Ascending aorta (tissue), 2 donors: Measurements from ENCODE around the gene OR2M4. TPM values are rescaled to one million over a fixed set of nuclear protein-coding genes. Genes with fewer than 3 reads are reported as not detected.
"Not testable (repeated sequence)": the region's sequence is repeated elsewhere in the genome, so short reads cannot be mapped to it uniquely, and the experiment has no call there.

Experiments used
- DNase-seq, 2 donors: peaks; one replicate each; pipeline ENCODE4 v3.0.0-alpha.2; 2019; ENCODE audit warnings: low spot score in 2 of 2
- H3K27ac ChIP-seq, 2 donors: fragments of 200-600 bp; sonication (generic); one replicate each; pipeline ENCODE4 v1.5.1; 2016 to 2017; ENCODE audit warnings: mild to moderate bottlenecking in 1 of 2
- H3K27me3 ChIP-seq: fragments of 200-600 bp; sonication (generic); one replicate; pipeline ENCODE4 v1.5.1; 2017
- H3K36me3 ChIP-seq, 2 donors: fragments of 200-600 bp; sonication (generic); one replicate each; pipeline ENCODE4 v1.5.1; 2016
- H3K4me1 ChIP-seq, 2 donors: fragments of 200-600 bp; sonication (generic); one replicate each; pipeline ENCODE4 v1.5.1; 2016 to 2017; ENCODE audit warnings: mild to moderate bottlenecking in 1 of 2
- H3K4me3 ChIP-seq, 2 donors: fragments of 200-600 bp; sonication (generic); one replicate each; pipeline ENCODE4 v1.5.1; 2016 to 2017; ENCODE audit warnings: mild to moderate bottlenecking in 1 of 2
- H3K9me3 ChIP-seq, 2 donors: fragments of 200-600 bp; sonication (generic); one replicate each; pipeline ENCODE4 v1.5.1; 2016
- intact Hi-C: fragments of 100-400 bp; cut with DNase I; formaldehyde crosslinking; loops from one replicate; pipeline ENCODE4 v1.15.1; 2023
- total RNA-seq: library from RNA; depleted of rRNA; stranded (reverse); fragments of >200 nt; gene quantifications from one replicate; pipeline ENCODE4 v1.1.0, GENCODE V29; 2016
- TF ChIP-seq, protein P1 (sequence below), 3 experiments: fragments of 200-600 bp in 2 of 3; fragments of 450-650 bp in 1 of 3; sonication (generic) in 2 of 3; IDR thresholded peaks; one replicate each; pipeline ENCODE4 v1.5.1; 2016 to 2019; ENCODE audit warnings: antibody characterized with exemption in 3 of 3, mild to moderate bottlenecking in 1 of 3, moderate library complexity in 1 of 3

OR2M4 gene
- total RNA-seq, 1 donor from 2014 or later = not detected

DNA sequence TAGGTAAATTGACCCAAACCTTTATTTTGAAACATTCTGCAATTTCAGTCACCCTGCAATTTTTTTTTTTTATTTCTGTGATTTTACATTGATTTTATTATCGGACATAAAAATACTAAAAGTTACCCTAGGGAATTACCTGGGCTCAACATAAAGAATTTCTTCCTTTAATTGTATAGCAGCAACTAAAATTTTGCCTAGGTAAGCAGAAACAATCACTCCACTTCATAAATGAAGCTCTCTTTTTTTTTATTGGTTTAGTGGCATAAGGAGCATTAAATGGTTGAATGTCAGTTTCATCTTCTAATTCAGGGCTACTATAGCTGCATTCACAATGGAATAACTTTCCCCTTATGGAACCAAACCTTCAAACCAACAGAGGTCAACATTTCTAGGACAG, 15.3 kb upstream of the OR2M4 start:
- Histone ChIP-seq H3K27me3 (no peaks in the 10 kb centered on the region), H3K36me3 (no peaks in the 10 kb centered on the region)
- no peak for DNase-seq

GRCh38 chr1:248225537-248225936, 5.7 kb upstream of the OR2M4 start:
- Histone ChIP-seq H3K27ac (no peak overlapping the region), H3K4me1 (no peaks in the 10 kb centered on the region), H3K27me3 (no peaks in the 10 kb centered on the region), H3K9me3 (no peaks in the 10 kb centered on the region), H3K4me3 (no peak overlapping the region), H3K36me3 (no peaks in the 10 kb centered on the region)
- DNase-seq = no peak
- TF ChIP-seq, protein P1, sequence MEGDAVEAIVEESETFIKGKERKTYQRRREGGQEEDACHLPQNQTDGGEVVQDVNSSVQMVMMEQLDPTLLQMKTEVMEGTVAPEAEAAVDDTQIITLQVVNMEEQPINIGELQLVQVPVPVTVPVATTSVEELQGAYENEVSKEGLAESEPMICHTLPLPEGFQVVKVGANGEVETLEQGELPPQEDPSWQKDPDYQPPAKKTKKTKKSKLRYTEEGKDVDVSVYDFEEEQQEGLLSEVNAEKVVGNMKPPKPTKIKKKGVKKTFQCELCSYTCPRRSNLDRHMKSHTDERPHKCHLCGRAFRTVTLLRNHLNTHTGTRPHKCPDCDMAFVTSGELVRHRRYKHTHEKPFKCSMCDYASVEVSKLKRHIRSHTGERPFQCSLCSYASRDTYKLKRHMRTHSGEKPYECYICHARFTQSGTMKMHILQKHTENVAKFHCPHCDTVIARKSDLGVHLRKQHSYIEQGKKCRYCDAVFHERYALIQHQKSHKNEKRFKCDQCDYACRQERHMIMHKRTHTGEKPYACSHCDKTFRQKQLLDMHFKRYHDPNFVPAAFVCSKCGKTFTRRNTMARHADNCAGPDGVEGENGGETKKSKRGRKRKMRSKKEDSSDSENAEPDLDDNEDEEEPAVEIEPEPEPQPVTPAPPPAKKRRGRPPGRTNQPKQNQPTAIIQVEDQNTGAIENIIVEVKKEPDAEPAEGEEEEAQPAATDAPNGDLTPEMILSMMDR (IDR thresholded peaks at IDR 0.05) = no peak
- intact Hi-C loops = no loop called here

More for the DNA sequence above, 15.3 kb upstream of the OR2M4 start:
- intact Hi-C loops = no loop called here
- H3K4me3 ChIP-seq = no peak overlapping the region
- no peaks in the 10 kb centered on the region for H3K4me1 ChIP-seq
- no peaks in the 10 kb centered on the region for H3K9me3 ChIP-seq
- TF ChIP-seq, protein P1 (IDR thresholded peaks at IDR 0.05) = no peak
- no peak overlapping the region for H3K27ac ChIP-seq

- DNase-seq = no peak
- TF ChIP-seq, protein P1 (IDR thresholded peaks at IDR 0.05) = no peak
- Histone ChIP-seq H3K27me3 (no peaks in the 10 kb centered on the region), H3K4me3 (no peak overlapping the region), H3K36me3 (no peaks in the 10 kb centered on the region), H3K9me3 (no peaks in the 10 kb centered on the region), H3K27ac (no peak overlapping the region), H3K4me1 (no peaks in the 10 kb centered on the region)
- intact Hi-C loops = no loop called here
These were observed 1.8 kb upstream of the OR2M4 start for GRCh38 chr1:248229360-248229908.

GRCh38 chr1:248239478-248239877, 8.3 kb downstream of the OR2M4 start:
- intact Hi-C loops = no loop called here
- Histone ChIP-seq H3K4me3 (no peak overlapping the region), H3K27ac (no peak overlapping the region), H3K36me3 (no peaks in the 10 kb centered on the region), H3K9me3 (no peaks in the 10 kb centered on the region), H3K27me3 (no peaks in the 10 kb centered on the region), H3K4me1 (no peaks in the 10 kb centered on the region)
- TF ChIP-seq, protein P1 (IDR thresholded peaks at IDR 0.05) = no peak
- no peak for DNase-seq

GRCh38 chr1:248243204-248243603, 12.0 kb downstream of the OR2M4 start:
- TF ChIP-seq, protein P1 (IDR thresholded peaks at IDR 0.05) = peak in 1 of 3 experiments; percentile 30
- no peaks in the 10 kb centered on the region for H3K4me1 ChIP-seq
- no peak for DNase-seq
- no peaks in the 10 kb centered on the region for H3K27me3 ChIP-seq
- no peak overlapping the region for H3K4me3 ChIP-seq
- intact Hi-C loops = no loop called here
- no peaks in the 10 kb centered on the region for H3K36me3 ChIP-seq
- no peaks in the 10 kb centered on the region for H3K9me3 ChIP-seq
- H3K27ac ChIP-seq = no peak overlapping the region

DNA sequence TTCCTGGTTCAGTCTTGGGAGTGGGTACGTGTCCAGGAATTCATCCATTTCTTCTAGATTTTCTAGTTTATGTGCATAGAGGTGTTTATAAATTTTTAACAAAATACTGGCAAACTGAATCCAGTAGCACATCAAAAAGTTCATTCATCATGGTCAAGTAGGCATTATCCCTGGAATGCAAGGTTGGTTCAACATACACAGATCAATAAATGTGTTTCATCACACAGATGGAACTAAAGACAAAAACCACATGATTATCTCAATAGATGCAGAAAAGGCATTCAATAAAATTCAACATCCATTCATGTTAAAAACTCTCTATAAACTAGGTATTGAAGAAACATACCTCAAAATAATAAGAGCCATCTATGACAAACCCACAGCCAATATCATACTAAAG, 28.1 kb downstream of the OR2M4 start:
- H3K36me3 ChIP-seq, intact Hi-C loops, H3K27ac ChIP-seq, DNase-seq, H3K9me3 ChIP-seq, H3K4me3 ChIP-seq, H3K4me1 ChIP-seq, H3K27me3 ChIP-seq: not testable (repeated sequence)
